NB4 (cell line): ENCODE results near the gene IZUMO4.

Source experiments
- POLR2A ChIP-seq: IDR thresholded peaks from 2 replicates; pipeline ENCODE4 v1.6.1; 2011; ENCODE audit warnings: mild to moderate bottlenecking; ENCODE audit not compliant: insufficient read length; ENCODE audit errors: extremely low read depth
- TF ChIP-seq, protein P1 (sequence below): IDR thresholded peaks from one replicate; pipeline ENCODE4 v1.5.1; 2012; ENCODE audit warnings: low read depth, low read length

DNA sequence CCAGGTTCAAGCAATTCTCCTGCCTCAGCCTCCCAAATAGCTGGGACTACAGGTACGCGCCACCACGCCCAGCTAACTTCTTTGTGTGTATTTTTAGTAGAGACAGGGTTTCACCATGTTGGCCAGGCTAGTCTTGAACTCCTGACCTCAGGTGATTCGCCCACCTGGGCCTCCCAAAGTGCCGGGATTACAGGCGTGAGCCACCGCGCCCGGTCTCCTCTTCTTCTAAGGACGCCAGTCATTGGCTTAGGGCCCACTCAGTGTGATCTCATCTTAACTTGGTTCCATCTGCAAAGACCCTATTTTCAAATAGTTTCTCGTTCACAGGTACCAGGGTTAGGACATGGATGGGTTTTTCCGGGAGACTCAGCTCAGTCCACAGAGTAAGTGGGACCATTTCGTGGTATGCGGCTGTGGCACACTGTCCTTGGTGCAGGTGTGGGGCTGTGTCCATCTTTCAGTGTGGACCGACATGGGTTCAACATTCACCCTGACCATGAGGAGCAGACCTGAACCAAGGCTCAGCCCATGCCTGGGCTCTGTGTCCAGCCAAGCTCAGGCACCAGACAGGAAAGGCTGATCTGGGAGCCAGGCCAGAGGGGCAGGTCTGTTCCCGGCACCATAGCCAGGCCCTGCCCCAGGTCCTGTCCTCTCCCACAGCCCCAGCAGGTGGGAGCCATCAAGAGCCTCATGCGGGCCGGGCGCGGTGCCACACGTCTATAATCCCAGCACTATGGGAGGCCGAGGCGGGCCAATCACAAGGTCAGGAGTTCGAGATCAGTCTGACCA lies 42.9 kb upstream of the IZUMO4 start:
- TF ChIP-seq, protein P1, sequence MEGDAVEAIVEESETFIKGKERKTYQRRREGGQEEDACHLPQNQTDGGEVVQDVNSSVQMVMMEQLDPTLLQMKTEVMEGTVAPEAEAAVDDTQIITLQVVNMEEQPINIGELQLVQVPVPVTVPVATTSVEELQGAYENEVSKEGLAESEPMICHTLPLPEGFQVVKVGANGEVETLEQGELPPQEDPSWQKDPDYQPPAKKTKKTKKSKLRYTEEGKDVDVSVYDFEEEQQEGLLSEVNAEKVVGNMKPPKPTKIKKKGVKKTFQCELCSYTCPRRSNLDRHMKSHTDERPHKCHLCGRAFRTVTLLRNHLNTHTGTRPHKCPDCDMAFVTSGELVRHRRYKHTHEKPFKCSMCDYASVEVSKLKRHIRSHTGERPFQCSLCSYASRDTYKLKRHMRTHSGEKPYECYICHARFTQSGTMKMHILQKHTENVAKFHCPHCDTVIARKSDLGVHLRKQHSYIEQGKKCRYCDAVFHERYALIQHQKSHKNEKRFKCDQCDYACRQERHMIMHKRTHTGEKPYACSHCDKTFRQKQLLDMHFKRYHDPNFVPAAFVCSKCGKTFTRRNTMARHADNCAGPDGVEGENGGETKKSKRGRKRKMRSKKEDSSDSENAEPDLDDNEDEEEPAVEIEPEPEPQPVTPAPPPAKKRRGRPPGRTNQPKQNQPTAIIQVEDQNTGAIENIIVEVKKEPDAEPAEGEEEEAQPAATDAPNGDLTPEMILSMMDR: no peak
- TF ChIP-seq POLR2A: no peak
